Measurements from ENCODE around the gene NTRK3.

- TF ChIP-seq, protein P1, sequence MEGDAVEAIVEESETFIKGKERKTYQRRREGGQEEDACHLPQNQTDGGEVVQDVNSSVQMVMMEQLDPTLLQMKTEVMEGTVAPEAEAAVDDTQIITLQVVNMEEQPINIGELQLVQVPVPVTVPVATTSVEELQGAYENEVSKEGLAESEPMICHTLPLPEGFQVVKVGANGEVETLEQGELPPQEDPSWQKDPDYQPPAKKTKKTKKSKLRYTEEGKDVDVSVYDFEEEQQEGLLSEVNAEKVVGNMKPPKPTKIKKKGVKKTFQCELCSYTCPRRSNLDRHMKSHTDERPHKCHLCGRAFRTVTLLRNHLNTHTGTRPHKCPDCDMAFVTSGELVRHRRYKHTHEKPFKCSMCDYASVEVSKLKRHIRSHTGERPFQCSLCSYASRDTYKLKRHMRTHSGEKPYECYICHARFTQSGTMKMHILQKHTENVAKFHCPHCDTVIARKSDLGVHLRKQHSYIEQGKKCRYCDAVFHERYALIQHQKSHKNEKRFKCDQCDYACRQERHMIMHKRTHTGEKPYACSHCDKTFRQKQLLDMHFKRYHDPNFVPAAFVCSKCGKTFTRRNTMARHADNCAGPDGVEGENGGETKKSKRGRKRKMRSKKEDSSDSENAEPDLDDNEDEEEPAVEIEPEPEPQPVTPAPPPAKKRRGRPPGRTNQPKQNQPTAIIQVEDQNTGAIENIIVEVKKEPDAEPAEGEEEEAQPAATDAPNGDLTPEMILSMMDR (IDR thresholded peaks at IDR 0.05; ENCODE audit: low read depth, low read length, missing input control), result no peak
- no peak for TF ChIP-seq ATF3 (IDR thresholded peaks at IDR 0.05)
Observed at GRCh38 chr15:88013111-88013510, 243.4 kb downstream of the NTRK3 start.
